Measurements from ENCODE around the gene EGF. TPM values are rescaled to one million over a fixed set of nuclear protein-coding genes. Genes with fewer than 3 reads are reported as not detected.
"Not testable (repeated sequence)": the region's sequence is repeated elsewhere in the genome, so short reads cannot be mapped to it uniquely, and the experiment has no call there.

EGF gene
- total RNA-seq, 2 donors from 2014 or later, result 14.6 to 33.7 TPM

- DNase-seq, result no peak
- H3K27me3 ChIP-seq (ENCODE audit: control insufficient read depth, insufficient read depth, low read length, poor library complexity, severe bottlenecking), result no peaks in the 10 kb centered on the region
- WGBS, 2 experiments (ENCODE audit: insufficient coverage in 1 of 2, insufficient read length in 1 of 2), result 95 to 96% methylated on average over 2 to 4 of the region's 4 CpGs
- Mint-ChIP-seq H3K27ac (no peak overlapping the region), H3K4me3 (no peak overlapping the region), H3K27me3 (ENCODE audit: insufficient read depth) (no peaks in the 10 kb centered on the region), H3K9me3 (peaks cover 28% of the 10 kb centered on the region), H3K4me1 (peaks cover 29% of the 10 kb centered on the region), H3K36me3 (ENCODE audit: low read depth) (peaks cover 13% of the 10 kb centered on the region)
- H3K9ac ChIP-seq (ENCODE audit: extremely low read depth, low read length, poor library complexity, severe bottlenecking), result no peak overlapping the region
- H3K9me3 ChIP-seq (ENCODE audit: control insufficient read depth, low read length), result peaks cover 27% of the 10 kb centered on the region
- H3K27ac ChIP-seq (ENCODE audit: low read depth, low read length), result no peak overlapping the region
- H3K4me1 ChIP-seq (ENCODE audit: control insufficient read depth, insufficient read depth, low read length), result peaks cover 18% of the 10 kb centered on the region
- peak overlapping the region; percentile 14 for H3K4me3 ChIP-seq (ENCODE audit: low read length)
- peaks cover 25% of the 10 kb centered on the region for H3K36me3 ChIP-seq (ENCODE audit: control insufficient read depth, insufficient read depth, low read length)
- TF ChIP-seq CTCF (conservative IDR thresholded peaks at IDR 0.05), result peak; percentile 55
Observed at GRCh38 chr4:109931318-109931717, 18.6 kb downstream of the EGF start.

GRCh38 chr4:109937352-109937751 is 24.7 kb downstream of the EGF start:
- not testable (repeated sequence) for H3K4me3 Mint-ChIP-seq; H3K4me1 Mint-ChIP-seq; H3K36me3 ChIP-seq (ENCODE audit: control insufficient read depth, insufficient read depth, low read length); H3K9ac ChIP-seq (ENCODE audit: extremely low read depth, low read length, poor library complexity, severe bottlenecking); H3K4me1 ChIP-seq (ENCODE audit: control insufficient read depth, insufficient read depth, low read length); DNase-seq; H3K27me3 ChIP-seq (ENCODE audit: control insufficient read depth, insufficient read depth, low read length, poor library complexity, severe bottlenecking); H3K4me3 ChIP-seq (ENCODE audit: low read length); H3K27ac ChIP-seq (ENCODE audit: low read depth, low read length); H3K27me3 Mint-ChIP-seq (ENCODE audit: insufficient read depth); H3K27ac Mint-ChIP-seq
- peaks cover 17% of the 10 kb centered on the region for H3K9me3 ChIP-seq (ENCODE audit: control insufficient read depth, low read length)
- H3K9me3 Mint-ChIP-seq, result peaks cover 35% of the 10 kb centered on the region
- WGBS, 2 experiments (ENCODE audit: insufficient coverage in 1 of 2, insufficient read length in 1 of 2), result 99 to 100% methylated on average over 3 of the region's 3 CpGs
- peaks cover 27% of the 10 kb centered on the region for H3K36me3 Mint-ChIP-seq (ENCODE audit: low read depth)

- H3K4me3 ChIP-seq (ENCODE audit: low read length), result no peak overlapping the region
- no peaks in the 10 kb centered on the region for H3K4me1 ChIP-seq (ENCODE audit: control insufficient read depth, insufficient read depth, low read length)
- Mint-ChIP-seq H3K9me3 (peaks cover 32% of the 10 kb centered on the region), H3K27me3 (ENCODE audit: insufficient read depth) (no peaks in the 10 kb centered on the region), H3K36me3 (ENCODE audit: low read depth) (peaks cover 30% of the 10 kb centered on the region), H3K4me3 (no peak overlapping the region), H3K4me1 (peaks cover 2% of the 10 kb centered on the region), H3K27ac (no peak overlapping the region)
- H3K9ac ChIP-seq (ENCODE audit: extremely low read depth, low read length, poor library complexity, severe bottlenecking), result no peak overlapping the region
- no peaks in the 10 kb centered on the region for H3K36me3 ChIP-seq (ENCODE audit: control insufficient read depth, insufficient read depth, low read length)
- 96 to 100% methylated on average over 4 to 7 of the region's 7 CpGs for WGBS, 2 experiments (ENCODE audit: insufficient coverage in 1 of 2, insufficient read length in 1 of 2)
- no peak for DNase-seq
- peaks cover 9% of the 10 kb centered on the region for H3K9me3 ChIP-seq (ENCODE audit: control insufficient read depth, low read length)
- no peak for TF ChIP-seq CTCF (conservative IDR thresholded peaks at IDR 0.05)
- no peaks in the 10 kb centered on the region for H3K27me3 ChIP-seq (ENCODE audit: control insufficient read depth, insufficient read depth, low read length, poor library complexity, severe bottlenecking)
- H3K27ac ChIP-seq (ENCODE audit: low read depth, low read length), result no peak overlapping the region
Observed at GRCh38 chr4:109939190-109939589, 26.5 kb downstream of the EGF start.

- WGBS, 2 experiments (ENCODE audit: insufficient coverage in 1 of 2, insufficient read length in 1 of 2), result 93 to 96% methylated on average over 3 to 4 of the region's 4 CpGs
- no peak for TF ChIP-seq CTCF (conservative IDR thresholded peaks at IDR 0.05)
Observed at GRCh38 chr4:109942292-109942926, 29.7 kb downstream of the EGF start.

More at GRCh38 chr4:109942292-109942926, 29.7 kb downstream of the EGF start:
- Mint-ChIP-seq H3K27me3 (ENCODE audit: insufficient read depth) (no peaks in the 10 kb centered on the region), H3K4me1 (peaks cover 2% of the 10 kb centered on the region), H3K4me3 (no peak overlapping the region), H3K36me3 (ENCODE audit: low read depth) (peaks cover 23% of the 10 kb centered on the region), H3K27ac (no peak overlapping the region), H3K9me3 (peaks cover under 1% of the 10 kb centered on the region)
- H3K27me3 ChIP-seq (ENCODE audit: control insufficient read depth, insufficient read depth, low read length, poor library complexity, severe bottlenecking), result no peaks in the 10 kb centered on the region
- no peak overlapping the region for H3K27ac ChIP-seq (ENCODE audit: low read depth, low read length)
- no peak for DNase-seq
- peaks cover 5% of the 10 kb centered on the region for H3K9me3 ChIP-seq (ENCODE audit: control insufficient read depth, low read length)
- H3K9ac ChIP-seq (ENCODE audit: extremely low read depth, low read length, poor library complexity, severe bottlenecking), result no peak overlapping the region
- H3K36me3 ChIP-seq (ENCODE audit: control insufficient read depth, insufficient read depth, low read length), result peaks cover 6% of the 10 kb centered on the region
- no peaks in the 10 kb centered on the region for H3K4me1 ChIP-seq (ENCODE audit: control insufficient read depth, insufficient read depth, low read length)
- H3K4me3 ChIP-seq (ENCODE audit: low read length), result no peak overlapping the region

Data from endodermal cell (in vitro differentiated cells).